Measurements from ENCODE around the gene TUBE1.
"Not testable (repeated sequence)": the region's sequence is repeated elsewhere in the genome, so short reads cannot be mapped to it uniquely, and the experiment has no call there.

TUBE1 gene

DNA sequence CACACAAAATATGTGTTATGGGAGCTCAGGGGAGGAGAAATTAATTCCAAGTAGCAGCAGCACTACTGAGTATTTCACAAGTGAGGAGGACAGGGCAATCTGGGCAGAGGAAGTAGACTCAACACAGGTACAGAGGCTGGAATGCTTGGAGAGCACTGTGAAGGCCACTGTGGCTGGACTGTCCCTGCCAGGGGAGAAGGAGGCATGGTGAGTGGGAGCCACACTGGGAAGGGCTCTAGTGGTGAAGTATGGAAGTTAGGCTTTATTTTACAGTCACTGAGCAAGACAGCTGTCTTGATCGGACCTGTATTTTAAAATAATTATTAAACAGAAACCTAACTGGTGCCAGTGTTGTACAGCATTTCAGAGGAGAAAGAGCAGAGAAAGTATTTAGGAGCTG, 28.9 kb upstream of the TUBE1 start:
- DNase-seq (ENCODE audit: low read depth), result no peak
- TF ChIP-seq CTCF (IDR thresholded peaks at IDR 0.05; ENCODE audit: low read depth, low read length, missing control alignments), result no peak
- no peak overlapping the region for H3K4me3 ChIP-seq (ENCODE audit: low read depth, low read length)

- no peak for DNase-seq (ENCODE audit: low read depth)
- H3K4me3 ChIP-seq (ENCODE audit: low read depth, low read length), result no peak overlapping the region
- no peak for TF ChIP-seq CTCF (IDR thresholded peaks at IDR 0.05; ENCODE audit: low read depth, low read length, missing control alignments)
Observed at GRCh38 chr6:112114577-112115223, 27.4 kb upstream of the TUBE1 start.

DNA sequence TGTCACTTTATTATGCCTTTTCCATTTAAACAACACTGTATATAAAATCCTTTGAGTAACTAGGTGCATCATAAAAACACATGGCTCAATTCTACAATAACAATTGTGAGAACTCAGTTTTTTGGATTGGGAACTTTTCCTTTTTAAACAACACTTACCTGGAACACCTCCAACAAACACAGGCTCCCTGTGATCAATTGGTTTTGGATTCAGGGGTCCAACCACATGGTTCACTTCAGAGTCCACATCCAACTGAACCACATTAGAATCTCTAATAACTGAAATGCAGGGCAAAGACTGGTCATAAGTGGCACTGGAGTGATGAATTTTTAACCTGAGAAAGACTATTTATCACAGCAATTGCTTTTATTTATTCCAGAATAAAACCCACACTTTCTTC, 26.6 kb upstream of the TUBE1 start:
- no peak for TF ChIP-seq CTCF (IDR thresholded peaks at IDR 0.05; ENCODE audit: low read depth, low read length, missing control alignments)

GRCh38 chr6:112113431-112113830, 26.1 kb upstream of the TUBE1 start:
- no peak for TF ChIP-seq CTCF (IDR thresholded peaks at IDR 0.05; ENCODE audit: low read depth, low read length, missing control alignments)
- H3K4me3 ChIP-seq (ENCODE audit: low read depth, low read length), result no peak overlapping the region
- no peak for DNase-seq (ENCODE audit: low read depth)

More for the DNA sequence above, 26.6 kb upstream of the TUBE1 start:
- no peak for DNase-seq (ENCODE audit: low read depth)
- no peak overlapping the region for H3K4me3 ChIP-seq (ENCODE audit: low read depth, low read length)

- TF ChIP-seq CTCF (IDR thresholded peaks at IDR 0.05; ENCODE audit: low read depth, low read length, missing control alignments), result no peak
- no peak overlapping the region for H3K4me3 ChIP-seq (ENCODE audit: low read depth, low read length)
- no peak for DNase-seq (ENCODE audit: low read depth)
Observed at GRCh38 chr6:112109262-112109661, 22.0 kb upstream of the TUBE1 start.

- TF ChIP-seq CTCF (IDR thresholded peaks at IDR 0.05; ENCODE audit: low read depth, low read length, missing control alignments), result no peak
- H3K4me3 ChIP-seq (ENCODE audit: low read depth, low read length), result no peak overlapping the region
- DNase-seq (ENCODE audit: low read depth), result no peak
Observed at GRCh38 chr6:112106562-112106961, 19.3 kb upstream of the TUBE1 start.

- H3K4me3 ChIP-seq (ENCODE audit: low read depth, low read length); DNase-seq (ENCODE audit: low read depth): not testable (repeated sequence)
Observed at GRCh38 chr6:112106026-112106425, 18.7 kb upstream of the TUBE1 start.
